Dermis blood vessel endothelial cell (primary cell): ENCODE data around the gene ANKRD16. TPM values are rescaled to one million over a fixed set of nuclear protein-coding genes. Genes with fewer than 3 reads are reported as not detected.
"Not testable (repeated sequence)": the region's sequence is repeated elsewhere in the genome, so short reads cannot be mapped to it uniquely, and the experiment has no call there.

ENCODE experiments used
- DNase-seq: peaks from one replicate; pipeline ENCODE4 v3.0.0; 2010
- total RNA-seq: library from RNA; depleted of rRNA; stranded (reverse); fragments of >200 nt; gene quantifications from 2 replicates; pipeline ENCODE4 v1.2.3, GENCODE V29; 2014

Gene ANKRD16
- total RNA-seq, 1 donor from 2014 or later = 7.0 TPM

DNA sequence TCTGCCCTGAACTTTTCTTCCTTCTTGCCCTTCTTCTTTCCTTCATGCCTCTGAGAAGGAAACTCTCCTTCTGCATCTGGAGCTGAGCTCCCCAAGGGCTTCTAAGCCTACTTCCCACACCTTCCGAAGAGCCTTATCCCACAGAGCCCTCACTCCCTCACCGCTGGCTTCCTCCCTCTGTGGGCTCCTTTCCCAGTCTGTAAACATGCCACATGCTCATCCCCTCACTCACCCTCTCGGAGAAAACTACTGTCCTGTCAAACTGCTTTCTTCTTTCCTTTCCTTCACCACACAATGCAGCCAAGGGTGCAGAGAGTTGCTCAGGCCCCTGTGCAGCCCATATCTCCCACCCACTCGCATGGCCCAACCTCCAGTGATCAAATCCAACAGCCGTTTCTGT, 18.1 kb downstream of the ANKRD16 start:
- no peak for DNase-seq

DNA sequence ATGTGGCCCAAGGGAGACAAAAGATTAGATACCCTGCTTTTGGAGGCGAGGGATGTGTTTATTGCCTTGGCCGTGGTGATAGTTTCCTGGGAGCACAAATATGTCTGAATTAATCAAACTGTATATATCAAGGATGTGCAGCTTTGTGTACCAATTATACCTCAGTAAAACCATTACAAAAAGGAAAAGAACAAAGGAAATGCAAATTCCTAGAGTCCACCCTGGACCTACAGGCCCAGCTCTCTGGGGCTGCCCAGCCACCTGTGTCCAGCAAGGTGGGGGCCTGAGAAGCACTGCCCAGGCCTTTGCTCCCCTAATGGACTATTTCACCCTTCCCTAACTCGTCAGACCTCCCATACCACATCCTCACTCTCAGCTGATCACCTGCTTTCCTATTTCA, 20.5 kb downstream of the ANKRD16 start:
- no peak for DNase-seq

DNA sequence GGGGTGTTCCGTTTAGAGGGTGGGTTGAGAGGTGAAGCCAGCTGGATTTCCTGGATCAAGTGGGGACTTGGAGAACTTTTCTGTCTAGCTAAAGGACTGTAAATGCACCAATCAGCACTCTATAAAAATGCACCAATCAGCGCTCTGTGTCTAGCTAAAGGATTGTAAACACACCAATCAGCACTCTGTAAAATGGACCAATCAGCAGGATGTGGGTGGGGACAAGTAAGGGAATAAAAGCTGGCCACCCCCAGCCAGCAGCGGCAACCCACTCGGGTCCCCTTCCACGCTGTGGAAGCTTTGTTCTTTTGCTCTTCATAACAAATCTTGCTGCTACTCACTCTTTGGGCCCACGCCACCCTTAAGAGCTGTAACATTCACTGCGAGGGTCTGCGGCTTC, 21.3 kb downstream of the ANKRD16 start:
- DNase-seq = not testable (repeated sequence)

DNA sequence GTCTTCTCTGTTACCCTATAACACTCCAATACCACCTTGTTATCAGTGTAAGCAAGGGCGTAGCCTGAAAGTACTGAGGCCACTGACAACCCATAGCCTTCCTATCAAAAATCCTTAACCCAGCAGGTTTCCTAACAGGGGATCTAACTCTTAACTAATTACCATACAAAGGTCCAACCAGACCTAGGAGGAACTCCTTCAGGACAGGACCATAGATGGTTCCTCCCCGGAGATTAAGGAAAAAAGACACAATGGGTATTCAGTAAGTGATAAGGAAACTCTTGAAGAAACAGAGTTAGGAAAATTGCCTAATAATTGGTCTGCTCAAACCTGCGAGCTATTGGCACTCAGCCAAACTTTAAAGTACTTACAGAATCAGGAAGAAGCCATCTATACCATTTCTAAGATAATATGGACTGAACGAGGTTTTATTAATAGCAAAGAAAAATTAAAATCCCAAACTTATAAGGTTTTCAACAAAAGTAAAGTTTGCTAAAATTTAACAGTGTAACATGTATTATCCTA, 22.5 kb downstream of the ANKRD16 start:
- DNase-seq = peak; percentile 15

DNA sequence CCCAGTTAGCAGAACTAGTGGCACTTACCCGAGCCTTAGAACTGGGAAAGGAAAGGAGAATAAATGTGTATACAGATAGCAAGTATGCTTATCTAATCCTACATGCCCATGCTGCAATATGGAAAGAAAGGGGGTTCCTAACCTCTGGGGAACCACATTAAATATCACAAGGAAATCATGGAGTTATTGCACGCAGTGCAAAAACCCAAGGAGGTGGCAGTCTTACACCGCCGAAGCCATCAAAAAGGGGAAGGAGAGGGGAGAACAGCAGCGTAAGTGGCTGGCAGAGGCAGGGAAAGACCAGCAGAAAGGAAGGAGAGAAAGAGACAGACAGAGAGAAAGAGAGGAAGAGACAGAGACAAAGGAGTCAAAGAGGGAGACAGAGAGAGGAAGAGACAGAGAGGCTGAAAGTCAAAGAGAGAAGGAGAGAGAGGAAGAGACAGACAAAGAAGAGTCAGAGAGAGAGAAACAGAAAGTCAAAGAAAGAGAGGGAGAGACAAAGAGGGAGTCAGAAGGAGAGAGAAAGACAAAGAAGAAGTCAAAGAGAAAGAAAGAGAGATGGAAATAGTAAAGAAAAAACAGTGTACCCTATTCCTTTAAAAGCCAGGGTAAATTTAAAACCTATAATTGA, 23.1 kb downstream of the ANKRD16 start:
- not testable (repeated sequence) for DNase-seq

DNA sequence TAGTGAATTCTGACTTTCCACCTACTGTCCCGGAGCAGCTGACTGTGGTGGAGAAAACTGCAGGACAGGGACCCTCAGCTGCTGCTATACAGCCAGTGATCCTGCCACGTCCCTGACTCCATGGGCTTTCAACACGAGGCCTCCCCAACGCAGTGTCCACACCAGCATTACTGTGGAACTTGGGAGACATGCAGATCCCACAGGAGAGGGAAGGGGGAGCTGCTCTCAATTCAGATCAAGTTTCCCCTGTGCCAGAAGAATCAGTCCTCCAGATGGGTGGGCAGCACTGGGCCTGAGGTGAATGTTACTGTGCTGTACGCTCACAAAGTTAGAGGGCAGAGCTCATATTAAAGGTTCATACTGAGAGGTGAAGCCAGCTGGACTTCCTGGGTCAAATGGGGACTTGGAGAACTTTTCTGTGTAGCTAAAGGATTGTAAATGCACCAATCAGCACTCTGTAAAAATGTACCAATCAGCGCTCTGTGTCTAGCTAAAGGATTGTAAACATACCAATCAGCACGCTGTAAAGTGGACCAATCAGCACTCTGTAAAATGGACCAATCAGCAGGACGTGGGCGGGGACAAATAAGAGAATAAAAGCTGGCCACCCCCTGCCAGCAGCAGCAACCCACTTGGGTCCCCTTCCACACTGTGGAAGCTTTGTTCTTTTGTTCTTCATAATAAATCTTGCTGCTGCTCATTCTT, 26.6 kb downstream of the ANKRD16 start:
- DNase-seq = not testable (repeated sequence)

DNA sequence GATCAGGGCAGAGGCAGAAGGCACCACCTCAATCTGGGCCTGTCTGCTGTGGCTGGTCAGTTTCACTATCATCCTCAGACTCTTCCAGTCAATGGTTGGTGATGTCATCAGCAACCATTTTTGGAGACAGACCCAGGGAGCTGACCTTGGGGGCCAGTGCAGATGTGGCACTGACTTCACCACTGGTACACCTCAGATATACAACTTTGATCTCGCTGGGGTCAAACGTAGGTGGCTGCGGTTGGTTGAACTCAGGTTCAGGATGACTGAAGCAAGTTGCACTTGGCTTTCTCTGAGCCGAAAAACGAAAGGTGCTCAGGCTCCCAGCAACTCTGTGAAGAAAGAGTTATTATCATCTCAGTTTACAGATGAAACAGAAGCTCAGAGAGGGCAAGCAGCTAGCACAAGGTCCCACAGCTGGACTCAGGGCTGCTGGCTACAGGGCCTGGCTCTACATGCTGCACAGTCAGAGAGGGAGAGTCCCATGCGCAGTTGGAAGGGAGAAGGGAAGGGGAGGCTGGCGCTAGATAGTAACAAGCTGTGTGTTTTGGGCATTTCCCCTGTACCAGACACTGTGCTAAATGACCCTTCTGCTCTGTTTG, 27.2 kb downstream of the ANKRD16 start:
- no peak for DNase-seq

DNA sequence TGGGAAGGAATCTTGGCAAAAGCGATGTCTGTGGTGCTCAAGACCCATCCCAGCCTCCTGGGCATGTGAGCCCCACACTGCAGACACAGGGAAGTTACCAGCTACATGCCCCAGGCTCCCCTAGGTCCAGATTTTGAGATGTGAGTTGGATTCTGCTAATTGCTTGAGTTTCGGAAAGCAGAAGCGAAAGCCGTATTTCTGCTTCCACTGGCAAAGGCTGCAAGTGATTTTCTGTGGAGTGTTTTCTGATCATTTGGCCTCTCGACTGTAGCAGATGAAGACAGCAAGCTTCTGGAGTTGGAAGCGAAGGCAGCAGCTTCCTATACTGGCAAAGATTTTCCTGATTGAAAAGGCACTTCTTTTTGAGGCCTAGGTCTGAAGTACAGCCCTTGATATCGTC, 29.6 kb downstream of the ANKRD16 start:
- DNase-seq = no peak

DNA sequence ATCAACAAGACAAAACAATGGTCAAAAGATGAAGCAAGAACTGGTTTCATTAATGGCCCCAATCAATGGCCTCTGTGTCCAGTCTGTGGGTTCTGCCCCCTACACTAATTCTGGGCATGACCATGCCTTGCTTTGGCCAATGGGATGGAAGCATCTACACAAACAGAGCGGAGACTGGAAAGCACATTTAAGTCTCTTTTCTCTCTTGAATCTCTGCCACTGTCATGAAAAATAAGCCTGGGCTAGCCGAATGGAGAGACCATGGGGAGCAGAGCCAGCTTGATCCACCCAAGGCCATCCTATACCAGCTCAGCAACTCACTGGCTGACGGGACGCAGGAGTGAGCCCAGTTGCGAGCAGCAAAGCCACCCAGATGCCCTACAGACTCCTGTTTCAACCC, 30.9 kb downstream of the ANKRD16 start:
- no peak for DNase-seq

DNA sequence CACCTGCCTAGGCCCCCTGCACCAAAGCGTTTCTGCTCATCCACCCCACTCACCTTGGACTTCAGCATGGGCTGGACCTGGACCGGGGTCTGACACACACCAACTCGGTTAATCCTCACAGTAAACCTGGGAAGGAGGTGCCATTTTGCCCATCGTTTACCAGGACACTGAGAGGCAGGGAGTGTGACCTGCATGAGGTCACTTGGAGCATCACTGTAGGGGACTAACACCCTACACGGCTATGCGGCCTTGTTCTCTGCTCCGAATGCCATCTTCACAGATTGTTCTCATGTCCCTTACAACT, 33.0 kb downstream of the ANKRD16 start:
- DNase-seq = no peak

DNA sequence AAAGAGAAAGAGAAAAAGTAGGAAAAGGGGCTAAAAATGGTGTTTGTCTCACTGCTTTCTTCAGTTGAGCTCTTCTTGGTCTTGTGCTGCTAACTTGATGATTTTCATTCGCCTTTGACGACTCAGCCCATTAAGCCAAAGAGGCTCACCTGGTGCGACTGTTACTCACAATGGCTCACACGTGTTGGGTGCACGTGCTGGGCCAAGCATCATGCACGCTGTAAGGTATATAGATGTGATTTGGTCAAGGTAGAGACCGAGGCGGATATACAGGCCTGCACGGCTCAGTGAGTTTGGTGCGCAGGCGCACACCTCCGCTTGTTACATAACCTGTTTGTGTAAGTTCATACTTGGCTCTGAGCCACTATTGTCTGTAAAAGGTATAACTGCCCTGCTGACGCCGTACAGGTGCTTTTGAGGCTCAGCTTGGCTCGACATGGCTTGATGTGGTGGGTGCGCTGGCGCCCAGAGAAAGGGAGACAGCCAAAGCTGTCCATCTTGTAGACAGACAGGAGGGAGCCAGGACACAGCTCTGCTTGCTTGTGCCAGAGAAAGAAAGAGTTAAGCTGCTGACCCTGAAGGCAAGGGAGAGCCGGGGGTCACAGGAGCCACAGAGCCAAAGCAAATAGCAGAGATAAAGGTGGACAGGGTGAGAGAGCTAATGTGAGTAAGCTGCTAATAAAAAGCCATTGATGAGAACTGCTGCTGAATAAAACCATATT, 33.6 kb downstream of the ANKRD16 start:
- no peak for DNase-seq

DNA sequence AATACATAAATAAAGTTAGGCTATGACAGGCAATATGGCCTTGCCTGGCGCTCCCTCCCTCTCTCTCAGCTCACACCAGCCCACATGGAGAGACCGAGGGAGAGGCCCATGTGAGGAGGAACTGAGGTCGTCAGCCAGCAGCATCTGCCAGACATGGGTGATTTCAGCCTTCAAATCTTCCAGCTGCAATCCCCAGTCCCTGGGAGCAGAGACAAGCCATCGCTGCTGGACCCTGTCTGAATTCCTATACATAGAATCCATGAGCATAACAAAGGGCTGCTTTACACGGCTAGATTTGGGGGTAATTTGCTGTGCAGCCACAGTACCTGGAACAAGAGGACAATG, 35.6 kb downstream of the ANKRD16 start:
- no peak for DNase-seq

DNA sequence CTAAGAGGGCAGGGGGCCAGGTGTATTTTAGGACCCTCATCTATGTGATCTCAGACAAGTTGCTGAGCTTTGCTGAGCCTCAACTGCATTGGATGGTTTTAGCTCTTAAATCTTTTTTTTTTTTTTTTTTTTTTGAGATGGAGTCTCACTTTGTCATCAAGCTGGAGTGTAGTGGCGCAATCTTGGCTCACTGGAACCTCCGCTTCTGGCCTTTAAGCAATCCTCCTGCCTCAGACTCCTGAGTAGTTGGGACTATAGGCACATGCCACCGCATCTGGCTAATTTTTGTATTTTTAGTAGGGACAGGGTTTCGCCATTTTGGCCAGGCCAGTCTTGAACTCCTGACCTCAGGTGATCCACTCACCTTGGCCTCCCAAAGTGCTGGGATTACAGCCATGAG, 43.0 kb downstream of the ANKRD16 start:
- DNase-seq = not testable (repeated sequence)

DNA sequence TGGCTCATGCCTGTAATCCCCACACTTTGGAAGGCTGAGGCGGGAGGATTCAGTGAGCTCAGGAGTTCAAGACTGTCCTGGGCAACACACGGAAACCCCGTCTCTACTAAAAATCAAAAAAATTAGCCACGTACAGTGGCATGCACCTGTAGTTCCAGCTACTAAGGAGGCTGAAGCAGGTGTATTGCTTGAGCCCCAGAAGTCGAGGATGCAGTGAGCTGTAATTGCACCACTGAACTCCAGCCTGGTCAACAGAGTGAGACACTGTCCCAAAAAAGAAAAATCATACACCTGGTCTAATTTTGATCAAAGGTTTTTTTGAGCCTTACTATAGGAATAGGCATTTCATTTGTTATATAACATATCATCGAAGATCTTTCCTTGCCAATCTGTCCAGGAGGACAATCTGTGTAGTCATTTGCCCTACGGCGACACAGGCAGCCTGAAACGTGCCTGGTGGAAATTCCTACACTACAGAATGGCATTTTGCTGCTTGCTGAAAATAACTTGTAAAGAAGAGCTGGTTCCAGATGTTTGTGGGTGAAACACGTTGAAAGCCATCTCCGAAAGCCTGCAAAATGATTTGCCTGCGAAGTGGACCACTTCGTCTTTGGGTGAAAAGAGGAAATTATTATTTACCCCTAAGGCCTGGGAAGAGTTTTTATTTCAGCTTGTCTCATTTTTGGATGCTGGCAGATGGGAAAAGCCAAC, 45.2 kb downstream of the ANKRD16 start:
- DNase-seq = no peak

DNA sequence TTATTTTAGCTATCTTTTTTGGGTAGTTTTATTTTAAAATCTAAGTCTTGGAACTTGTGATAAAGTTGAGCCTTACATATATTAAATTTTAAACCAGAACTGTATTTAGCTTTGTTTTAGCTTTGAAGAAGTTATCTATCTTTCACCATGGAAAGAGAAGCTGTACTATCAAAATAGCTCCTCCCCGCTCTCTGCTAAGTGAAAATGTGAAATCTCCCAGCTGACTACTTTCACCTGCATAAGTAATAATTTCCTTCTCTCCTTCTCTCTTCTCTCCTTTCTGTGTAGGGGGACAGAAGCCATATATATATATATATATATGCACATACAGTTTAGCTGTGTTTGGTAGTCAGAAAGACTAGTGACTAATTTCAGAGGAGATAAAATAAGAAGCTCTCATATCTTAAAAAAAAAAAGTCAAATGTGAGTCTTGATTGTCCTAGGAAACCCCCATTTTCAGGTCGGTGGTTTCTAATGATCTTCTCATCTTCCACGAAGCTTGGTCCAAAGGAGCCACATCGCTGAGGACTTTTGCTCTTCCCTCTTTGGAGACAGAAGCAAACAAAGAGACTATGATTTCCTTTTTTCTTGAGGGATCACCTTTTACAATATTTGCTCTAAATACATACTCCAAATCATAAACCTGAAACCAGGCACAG, 45.9 kb downstream of the ANKRD16 start:
- no peak for DNase-seq

DNA sequence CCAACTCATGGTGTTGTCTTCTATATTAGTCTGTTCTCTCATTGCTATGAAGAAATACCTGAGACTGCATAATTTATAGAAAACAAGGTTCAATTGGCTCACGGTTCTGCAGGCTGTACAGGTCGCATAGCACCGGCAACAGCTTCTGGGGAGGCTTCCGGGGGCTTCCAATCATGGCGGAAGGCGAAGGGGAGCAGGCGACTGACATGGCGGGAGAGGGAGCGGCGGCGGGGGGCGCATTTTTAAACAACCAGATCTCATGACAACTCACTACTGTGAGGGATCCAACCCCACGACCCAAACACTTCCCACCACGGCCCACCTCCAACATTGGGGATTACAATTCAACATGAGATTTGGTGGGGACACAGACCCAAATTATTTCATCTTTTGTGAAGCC, 47.7 kb downstream of the ANKRD16 start:
- no peak for DNase-seq

DNA sequence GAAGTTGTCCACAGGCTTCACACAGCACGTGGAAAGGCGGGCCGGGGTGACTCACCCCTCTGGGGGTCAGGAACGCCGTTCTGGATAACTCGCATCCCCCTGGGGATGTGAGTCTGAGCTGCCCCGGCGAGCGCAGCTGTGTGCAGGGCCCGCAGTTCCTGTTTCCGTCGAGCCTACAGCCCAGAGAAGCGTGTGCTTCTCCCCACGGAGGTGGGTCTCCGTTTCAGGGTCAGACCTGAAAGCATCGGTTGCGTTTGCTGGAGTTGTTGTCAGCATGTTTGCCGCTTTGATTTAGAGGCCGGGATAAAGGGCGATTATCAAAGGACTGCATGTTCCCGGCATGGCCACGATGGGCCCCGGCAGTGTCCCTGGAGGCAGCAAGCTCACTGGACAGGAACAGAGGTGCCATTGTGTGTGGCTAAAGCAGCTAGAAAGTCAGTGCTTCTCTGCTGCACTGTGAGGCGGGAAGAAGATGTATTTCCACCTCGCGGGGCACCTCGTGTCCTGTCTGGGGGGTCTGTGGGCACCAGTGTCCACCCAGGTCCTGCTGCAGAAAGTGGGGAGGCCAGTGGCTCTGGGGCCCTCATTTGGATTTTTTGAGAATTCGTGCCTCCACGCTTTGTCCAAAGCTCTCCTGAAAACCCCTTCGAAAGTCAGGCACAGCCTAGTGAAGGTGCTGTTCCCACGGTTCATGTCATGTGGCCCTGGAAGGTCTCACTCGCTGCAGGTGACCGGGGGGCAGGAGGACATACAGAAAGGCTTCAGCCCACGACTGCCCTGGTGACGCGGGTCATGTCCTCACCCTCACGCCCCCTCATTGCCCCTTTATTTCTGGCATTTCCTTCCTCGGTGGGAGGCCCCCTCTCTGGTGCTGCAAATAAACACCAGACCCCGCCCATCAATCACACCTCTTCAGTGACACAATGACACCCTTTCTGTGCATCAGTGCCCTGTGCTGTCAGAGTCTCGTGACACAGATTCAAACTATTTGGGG, 49.1 kb downstream of the ANKRD16 start:
- DNase-seq = peak; percentile 63

DNA sequence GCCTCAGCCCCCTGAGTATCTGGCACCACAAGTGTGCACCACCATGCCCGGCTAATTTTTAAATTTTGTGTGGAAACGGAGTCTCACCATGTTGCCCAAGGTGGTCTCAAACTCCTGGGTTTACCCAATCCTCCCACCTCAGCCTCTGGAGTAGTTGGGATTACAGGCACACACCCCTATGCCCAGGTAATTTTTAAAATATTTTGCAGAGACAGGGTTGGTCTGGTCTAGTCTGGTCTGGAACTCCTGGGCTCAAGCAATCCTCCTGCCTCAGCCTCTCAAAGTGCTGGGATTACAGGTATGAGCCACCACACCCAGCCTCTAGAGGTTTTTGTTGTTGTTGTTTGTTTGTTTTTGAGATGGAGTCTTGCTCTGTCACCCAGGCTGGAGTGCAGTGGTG, 53.5 kb downstream of the ANKRD16 start:
- not testable (repeated sequence) for DNase-seq

DNA sequence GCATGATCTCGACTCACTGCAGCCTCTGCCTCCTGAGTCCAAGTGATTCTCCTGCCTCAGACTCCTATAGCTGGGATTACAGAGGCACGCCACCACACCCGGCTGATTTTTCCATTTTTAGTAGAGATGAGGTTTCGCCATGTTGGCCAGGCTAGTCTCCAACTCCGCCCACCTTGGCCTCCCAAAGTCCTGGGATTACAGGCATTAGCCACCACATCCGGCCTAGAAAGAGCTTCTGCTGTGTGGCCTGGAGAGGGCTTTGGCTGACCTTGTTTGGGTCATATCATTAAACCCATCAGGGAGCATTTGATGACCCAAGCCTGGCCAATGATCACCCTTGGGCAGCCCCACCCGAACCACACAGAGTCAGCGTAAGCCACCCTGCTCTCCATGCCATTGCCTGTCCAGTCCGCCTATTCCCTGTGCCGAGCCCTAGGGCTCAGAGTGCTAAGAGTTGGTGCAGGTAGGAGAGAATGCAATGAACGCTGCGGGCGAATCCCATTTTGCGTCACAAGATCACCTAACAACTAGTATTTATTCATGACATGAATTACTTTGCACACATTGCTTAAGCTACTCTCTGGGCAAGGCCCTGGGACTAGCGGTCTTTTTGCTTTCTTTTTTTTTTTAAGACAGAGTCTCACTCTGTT, 54.1 kb downstream of the ANKRD16 start:
- no peak for DNase-seq

DNA sequence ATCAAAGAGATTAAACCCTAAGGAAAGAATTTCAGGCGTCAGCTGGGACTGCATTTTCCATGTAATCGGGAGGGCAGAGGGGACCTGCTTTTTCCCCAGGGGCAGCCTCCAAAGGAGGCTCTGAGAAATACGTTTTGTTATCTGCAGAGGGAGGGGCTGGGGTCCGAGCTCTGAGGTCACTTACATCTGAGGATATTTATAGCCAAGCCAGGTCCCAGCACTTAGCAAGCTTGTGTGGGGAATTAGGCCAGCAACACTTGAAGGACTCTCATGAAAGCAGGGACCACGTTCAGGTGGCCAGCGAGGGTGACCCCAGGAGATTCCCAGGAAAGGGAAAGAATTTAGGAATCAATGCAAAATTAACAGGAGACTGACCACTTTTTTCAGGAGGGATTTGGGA, 55.9 kb downstream of the ANKRD16 start:
- DNase-seq = no peak

DNA sequence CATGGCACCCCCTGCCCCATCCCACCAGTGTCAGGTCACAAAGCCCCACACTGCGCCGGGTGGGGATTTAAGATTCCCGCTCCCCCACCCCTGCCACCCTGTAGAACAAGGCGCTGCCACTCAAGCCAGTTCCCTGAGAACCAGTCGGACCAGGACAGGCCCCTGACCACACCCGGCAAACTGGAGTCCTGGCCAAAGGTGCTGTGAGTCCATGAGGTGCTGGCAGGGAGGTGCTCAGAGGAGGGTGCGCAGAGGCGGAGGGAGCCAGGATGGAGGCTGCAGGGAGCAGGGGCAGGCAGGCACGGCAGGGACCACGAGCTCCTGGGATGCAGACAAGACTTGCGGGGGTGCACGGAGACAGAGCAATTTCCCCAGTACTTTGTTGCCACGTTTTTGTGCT, 56.7 kb downstream of the ANKRD16 start:
- DNase-seq = no peak
